Upper lobe of left lung (tissue), 4 donors: ENCODE measurements around the gene ANO4.

ENCODE experiments used
- CTCF ChIP-seq, 6 experiments: fragments of 450-650 bp in 4 of 6; fragments of 200-600 bp in 2 of 6; sonication (generic) in 2 of 6; IDR thresholded peaks; one replicate each; pipeline ENCODE4 v1.5.1; 2016 to 2019; ENCODE audit warnings: antibody characterized with exemption in 6 of 6
- POLR2A ChIP-seq, 4 donors: fragments of 450-650 bp; IDR thresholded peaks; one replicate each; pipeline ENCODE4 v1.5.1; 2016 to 2017; ENCODE audit warnings: antibody characterized with exemption in 4 of 4, mild to moderate bottlenecking in 2 of 4
- POLR2AphosphoS5 ChIP-seq, 2 donors: sonication (generic); formaldehyde crosslinking; IDR thresholded peaks; one replicate each; pipeline ENCODE4 v1.5.1; 2017; ENCODE audit warnings: antibody characterized with exemption in 2 of 2

GRCh38 chr12:100959481-100959880, 164.9 kb downstream of the ANO4 start:
- TF ChIP-seq POLR2A (IDR thresholded peaks at IDR 0.05) (no peak), CTCF (IDR thresholded peaks at IDR 0.05) (no peak), POLR2AphosphoS5 (IDR thresholded peaks at IDR 0.05) (no peak)
